ENCODE measurements around the gene ANKRD31.
"Not testable (repeated sequence)": the region's sequence is repeated elsewhere in the genome, so short reads cannot be mapped to it uniquely, and the experiment has no call there.

DNA sequence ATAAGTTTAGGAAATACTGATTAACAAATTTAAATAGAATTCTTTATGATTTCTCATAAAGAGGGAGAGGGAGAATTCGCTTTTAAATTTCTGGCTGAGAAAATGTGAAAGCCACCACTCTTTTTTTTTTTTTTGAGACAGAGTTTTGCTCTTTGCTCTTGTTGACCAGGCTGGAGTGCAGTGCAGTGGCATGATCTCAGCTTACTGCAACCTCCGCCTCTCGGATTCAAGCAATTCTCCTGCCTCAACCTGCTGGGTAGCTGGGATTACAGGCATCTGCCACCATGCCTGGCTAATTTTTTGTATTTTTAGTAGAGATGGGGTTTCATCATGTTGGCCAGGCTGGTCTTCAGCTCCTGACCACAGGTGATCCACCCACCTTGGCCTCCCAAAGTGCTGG lies 157.3 kb downstream of the ANKRD31 start:
- not testable (repeated sequence) for TF ChIP-seq POLR2A (IDR thresholded peaks at IDR 0.05)
- TF ChIP-seq, protein P1, sequence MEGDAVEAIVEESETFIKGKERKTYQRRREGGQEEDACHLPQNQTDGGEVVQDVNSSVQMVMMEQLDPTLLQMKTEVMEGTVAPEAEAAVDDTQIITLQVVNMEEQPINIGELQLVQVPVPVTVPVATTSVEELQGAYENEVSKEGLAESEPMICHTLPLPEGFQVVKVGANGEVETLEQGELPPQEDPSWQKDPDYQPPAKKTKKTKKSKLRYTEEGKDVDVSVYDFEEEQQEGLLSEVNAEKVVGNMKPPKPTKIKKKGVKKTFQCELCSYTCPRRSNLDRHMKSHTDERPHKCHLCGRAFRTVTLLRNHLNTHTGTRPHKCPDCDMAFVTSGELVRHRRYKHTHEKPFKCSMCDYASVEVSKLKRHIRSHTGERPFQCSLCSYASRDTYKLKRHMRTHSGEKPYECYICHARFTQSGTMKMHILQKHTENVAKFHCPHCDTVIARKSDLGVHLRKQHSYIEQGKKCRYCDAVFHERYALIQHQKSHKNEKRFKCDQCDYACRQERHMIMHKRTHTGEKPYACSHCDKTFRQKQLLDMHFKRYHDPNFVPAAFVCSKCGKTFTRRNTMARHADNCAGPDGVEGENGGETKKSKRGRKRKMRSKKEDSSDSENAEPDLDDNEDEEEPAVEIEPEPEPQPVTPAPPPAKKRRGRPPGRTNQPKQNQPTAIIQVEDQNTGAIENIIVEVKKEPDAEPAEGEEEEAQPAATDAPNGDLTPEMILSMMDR (IDR thresholded peaks at IDR 0.05), result not testable (repeated sequence)

Data from adrenal gland (tissue), 5 donors.